GM10266 (cell line): ENCODE results near the gene CUX1.

Experiments used
- DNase-seq: peaks from one replicate; pipeline ENCODE4 v3.0.0; 2012; ENCODE audit errors: extremely low spot score
- TF ChIP-seq, protein P1 (sequence below): IDR thresholded peaks from 2 replicates; pipeline ENCODE4 v1.5.1; 2012; ENCODE audit warnings: mild to moderate bottlenecking, low read depth; ENCODE audit not compliant: control insufficient read depth, insufficient read depth; ENCODE audit errors: missing control alignments

CUX1 gene

GRCh38 chr7:102289057-102289456 is 471.6 kb downstream of the CUX1 start:
- DNase-seq = no peak
- TF ChIP-seq, protein P1, sequence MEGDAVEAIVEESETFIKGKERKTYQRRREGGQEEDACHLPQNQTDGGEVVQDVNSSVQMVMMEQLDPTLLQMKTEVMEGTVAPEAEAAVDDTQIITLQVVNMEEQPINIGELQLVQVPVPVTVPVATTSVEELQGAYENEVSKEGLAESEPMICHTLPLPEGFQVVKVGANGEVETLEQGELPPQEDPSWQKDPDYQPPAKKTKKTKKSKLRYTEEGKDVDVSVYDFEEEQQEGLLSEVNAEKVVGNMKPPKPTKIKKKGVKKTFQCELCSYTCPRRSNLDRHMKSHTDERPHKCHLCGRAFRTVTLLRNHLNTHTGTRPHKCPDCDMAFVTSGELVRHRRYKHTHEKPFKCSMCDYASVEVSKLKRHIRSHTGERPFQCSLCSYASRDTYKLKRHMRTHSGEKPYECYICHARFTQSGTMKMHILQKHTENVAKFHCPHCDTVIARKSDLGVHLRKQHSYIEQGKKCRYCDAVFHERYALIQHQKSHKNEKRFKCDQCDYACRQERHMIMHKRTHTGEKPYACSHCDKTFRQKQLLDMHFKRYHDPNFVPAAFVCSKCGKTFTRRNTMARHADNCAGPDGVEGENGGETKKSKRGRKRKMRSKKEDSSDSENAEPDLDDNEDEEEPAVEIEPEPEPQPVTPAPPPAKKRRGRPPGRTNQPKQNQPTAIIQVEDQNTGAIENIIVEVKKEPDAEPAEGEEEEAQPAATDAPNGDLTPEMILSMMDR = no peak

DNA sequence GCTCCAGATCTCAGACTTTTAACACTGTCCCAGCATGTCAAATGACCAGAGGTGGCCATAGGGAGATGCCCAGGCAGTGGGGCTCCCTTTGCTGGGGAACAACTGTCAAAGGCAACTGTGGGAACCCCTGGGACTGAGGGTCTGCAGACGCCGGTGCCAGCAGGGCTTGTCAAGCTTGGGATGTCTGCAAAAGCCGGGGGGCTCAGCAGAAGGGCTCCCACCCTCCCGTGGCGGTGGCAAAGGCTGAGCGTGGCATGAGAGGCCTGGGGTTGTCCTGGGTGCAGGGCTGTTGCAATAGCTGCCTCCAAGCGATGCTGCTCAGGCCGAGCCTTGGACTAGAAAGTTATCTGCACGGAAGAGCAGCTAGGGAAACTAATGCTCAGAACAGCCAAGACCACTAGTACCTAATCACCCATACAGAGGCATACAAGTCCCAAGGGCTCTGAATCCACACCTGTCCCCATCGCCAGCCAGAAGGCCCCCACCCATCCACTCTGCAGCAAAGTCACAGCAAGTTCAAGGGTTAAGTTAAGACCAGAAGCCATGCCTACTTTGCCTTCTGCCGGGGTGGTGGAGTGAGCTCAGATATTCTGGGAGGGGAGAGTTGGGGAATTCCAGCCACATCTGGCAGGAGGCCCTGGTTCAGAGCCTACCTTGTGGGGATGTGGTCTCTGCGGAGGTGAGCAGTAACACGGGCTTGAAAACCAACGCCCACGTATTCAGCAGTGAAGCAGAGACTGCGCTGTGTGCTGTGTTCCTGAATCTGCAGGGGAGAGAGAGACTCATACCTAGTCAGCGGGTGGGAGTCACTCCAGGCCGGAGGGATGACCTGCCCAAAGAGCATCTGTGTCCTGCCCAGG is 473.9 kb downstream of the CUX1 start:
- peak; percentile 85 for DNase-seq
- TF ChIP-seq, protein P1 = no peak

DNA sequence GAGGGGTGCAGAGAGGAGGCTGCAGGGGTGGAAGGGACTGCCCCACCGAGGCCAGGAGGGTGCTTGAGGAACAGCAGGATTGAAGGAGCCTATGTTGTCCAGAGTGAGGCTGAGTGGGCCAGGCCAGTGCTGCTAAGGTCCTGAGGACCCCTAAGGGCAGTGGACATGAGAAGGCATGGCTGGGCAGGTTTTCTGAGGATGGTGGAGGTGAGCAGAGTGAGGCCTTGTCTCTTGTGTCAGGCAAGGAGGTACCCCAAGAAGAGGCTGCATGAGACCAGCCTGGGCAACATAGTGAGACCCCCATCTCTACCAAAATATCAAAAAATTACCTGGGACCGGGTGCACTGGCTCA is 474.5 kb downstream of the CUX1 start:
- TF ChIP-seq, protein P1 = no peak
- no peak for DNase-seq

GRCh38 chr7:102292813-102293798 is 475.7 kb downstream of the CUX1 start:
- no peak for DNase-seq
- TF ChIP-seq, protein P1 = no peak

DNA sequence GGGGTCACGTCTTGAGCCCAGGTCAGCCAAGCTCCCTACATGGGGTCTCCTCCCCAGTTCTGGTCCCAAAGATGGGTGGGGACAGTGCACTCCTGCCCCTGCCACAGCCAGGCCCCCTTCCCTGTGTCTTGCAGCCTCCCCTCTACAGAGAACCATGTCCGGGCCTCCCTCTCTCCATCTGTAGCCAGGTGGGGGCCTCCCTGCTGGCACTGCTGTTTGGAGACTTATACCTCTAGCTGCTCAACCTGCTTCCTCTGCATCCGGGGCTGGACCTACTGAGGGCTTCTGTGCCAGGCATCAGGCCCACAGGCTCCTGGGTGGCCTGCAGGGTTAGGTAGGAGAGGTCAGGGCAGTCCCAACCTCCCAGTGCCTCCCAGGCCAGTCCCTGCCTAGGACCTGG is 477.2 kb downstream of the CUX1 start:
- TF ChIP-seq, protein P1 = no peak

GRCh38 chr7:102295346-102296178 is 478.1 kb downstream of the CUX1 start:
- no peak for DNase-seq

More for the DNA sequence above, 477.2 kb downstream of the CUX1 start:
- no peak for DNase-seq

More at GRCh38 chr7:102295346-102296178, 478.1 kb downstream of the CUX1 start:
- TF ChIP-seq, protein P1 = no peak
